CD4-positive, alpha-beta T cell treated with Interleukin-1 beta for 1 hour (primary cell): ENCODE data around the gene PLK5.
A peak's percentile ranks its signal among the peaks of the same experiment; 100 is the strongest.
"Not testable (repeated sequence)": the region's sequence is repeated elsewhere in the genome, so short reads cannot be mapped to it uniquely, and the experiment has no call there.

Experiments used
- DNase-seq, 2 donors: peaks; one replicate each; pipeline ENCODE4 v3.0.0-alpha.2; 2020 to 2022

Gene PLK5

GRCh38 chr19:1509602-1510441, 14.1 kb upstream of the PLK5 start:
- no peak for DNase-seq

- DNase-seq = no peak
Observed at GRCh38 chr19:1510442-1510806, 13.5 kb upstream of the PLK5 start.

- no peak for DNase-seq
Observed at GRCh38 chr19:1510807-1511206, 13.1 kb upstream of the PLK5 start.

GRCh38 chr19:1511318-1512317, 12.3 kb upstream of the PLK5 start:
- DNase-seq = no peak

GRCh38 chr19:1512671-1513498, 11.0 kb upstream of the PLK5 start, which contains the start of gene ADAMTSL5:
ADAMTSL5 (minus strand) TSS chr19:1513019; CDS start chr19:1510943, 2,076 bp downstream.
- DNase-seq = peak; percentile 62 to 71

GRCh38 chr19:1513499-1514294, 10.2 kb upstream of the PLK5 start:
- DNase-seq = peak; percentile 65 to 68

- DNase-seq = no peak
Observed at GRCh38 chr19:1514295-1514661, 9.6 kb upstream of the PLK5 start.

- no peak for DNase-seq
Observed at GRCh38 chr19:1514986-1515721, 8.7 kb upstream of the PLK5 start.

- no peak for DNase-seq
Observed at GRCh38 chr19:1516395-1516753, 7.5 kb upstream of the PLK5 start.

GRCh38 chr19:1518471-1518870, 5.4 kb upstream of the PLK5 start:
- no peak for DNase-seq

GRCh38 chr19:1519802-1520201, 4.1 kb upstream of the PLK5 start:
- not testable (repeated sequence) for DNase-seq

- DNase-seq = no peak
Observed at GRCh38 chr19:1520203-1520780, 3.6 kb upstream of the PLK5 start.

- DNase-seq = no peak
Observed at GRCh38 chr19:1521636-1522035, 2.2 kb upstream of the PLK5 start.

GRCh38 chr19:1522061-1522460, 1.8 kb upstream of the PLK5 start:
- no peak for DNase-seq

GRCh38 chr19:1522838-1523237, 1.0 kb upstream of the PLK5 start:
- DNase-seq = no peak

- DNase-seq = no peak
Observed at GRCh38 chr19:1524287-1524971, 552 bp downstream of the PLK5 start.

GRCh38 chr19:1524972-1525325, 1.1 kb downstream of the PLK5 start:
- DNase-seq = no peak

GRCh38 chr19:1525343-1525742, 1.5 kb downstream of the PLK5 start:
- DNase-seq = no peak

GRCh38 chr19:1526066-1526778, 2.3 kb downstream of the PLK5 start:
- DNase-seq = no peak
